Testis (tissue), 3 donors: ENCODE results near the gene SNX32. TPM values are rescaled to one million over a fixed set of nuclear protein-coding genes. Genes with fewer than 3 reads are reported as not detected.

ENCODE experiments used
- DNase-seq: peaks from one replicate; pipeline ENCODE4 v3.0.0-alpha.2; 2019
- H3K27ac ChIP-seq, 2 donors: fragments of 200-600 bp; sonication (generic); one replicate each; pipeline ENCODE4 v1.5.1; 2019
- H3K27me3 ChIP-seq: fragments of 200-600 bp; sonication (generic); one replicate; pipeline ENCODE4 v1.5.1; 2019
- H3K36me3 ChIP-seq: fragments of 200-600 bp; sonication (generic); one replicate; pipeline ENCODE4 v1.5.1; 2017; ENCODE audit warnings: low read depth; ENCODE audit errors: missing control alignments
- H3K4me1 ChIP-seq: fragments of 200-600 bp; sonication (generic); one replicate; pipeline ENCODE4 v1.5.1; 2019
- H3K4me3 ChIP-seq, 2 donors: fragments of 200-600 bp; sonication (generic); one replicate each; pipeline ENCODE4 v1.5.1; 2017 to 2019
- H3K9me3 ChIP-seq: fragments of 200-600 bp; sonication (generic); one replicate; pipeline ENCODE4 v1.5.1; 2017
- CTCF ChIP-seq, 3 experiments: fragments of 450-650 bp in 2 of 3; fragments of 200-600 bp in 1 of 3; sonication (generic) in 1 of 3; IDR thresholded peaks; one replicate each; pipeline ENCODE4 v1.5.1; 2016 to 2019; ENCODE audit warnings: antibody characterized with exemption in 3 of 3, mild to moderate bottlenecking in 2 of 3, moderate library complexity in 1 of 3
- POLR2A ChIP-seq: fragments of 450-650 bp; IDR thresholded peaks from one replicate; pipeline ENCODE4 v1.6.1; 2017; ENCODE audit warnings: antibody characterized with exemption, mild to moderate bottlenecking, moderate library complexity
- WGBS, 2 donors: methylation state at CpG; one replicate each; pipeline ENCODE4 v1.1.5; 2018; 5-methylcytosine and 5-hydroxymethylcytosine counted together
- intact Hi-C: fragments of 100-400 bp; cut with DNase I; formaldehyde crosslinking; loops from one replicate; pipeline ENCODE4 v1.15.1; 2023; ENCODE audit warnings: low total_unique reads
- polyA plus RNA-seq: library from polyadenylated mRNA; stranded (reverse); fragments of 350-450 nt; fragmentation: Illumina TruSeq; extraction: RNeasy Lipid Tissue Mini Kit (QIAGEN cat#74804); gene quantifications from one replicate; pipeline ENCODE4 v1.2.3, GENCODE V29; 2014; ENCODE audit warnings: low read depth, low replicate concordance; ENCODE audit not compliant: insufficient read depth
- total RNA-seq, 2 donors: library from RNA; depleted of rRNA; stranded (reverse); fragments of >200 nt; gene quantifications; one replicate each; pipeline ENCODE4 v1.2.3, GENCODE V29; 2016

SNX32 gene
- total and polyA plus RNA-seq, 3 donors from 2014 or later: 3.2 to 4.9 (median 4.0) TPM

GRCh38 chr11:65849771-65850216 is 16.0 kb downstream of the SNX32 start:
- DNase-seq: no peak
- intact Hi-C loops: no loop called here
- TF ChIP-seq POLR2A (no peak), CTCF (IDR thresholded peaks at IDR 0.05) (no peak)
- WGBS, 2 donors: 54 to 55% methylated on average over 7 to 16 of the region's 16 CpGs
- Histone ChIP-seq H3K27ac (no peak overlapping the region), H3K4me3 (no peak overlapping the region), H3K4me1 (no peaks in the 10 kb centered on the region), H3K36me3 (no peaks in the 10 kb centered on the region), H3K9me3 (no peaks in the 10 kb centered on the region), H3K27me3 (no peaks in the 10 kb centered on the region)

GRCh38 chr11:65850217-65851082 is 16.7 kb downstream of the SNX32 start:
- no peaks in the 10 kb centered on the region for H3K4me1 ChIP-seq
- no peak overlapping the region for H3K4me3 ChIP-seq
- intact Hi-C loops: no loop called here
- no peaks in the 10 kb centered on the region for H3K9me3 ChIP-seq
- H3K36me3 ChIP-seq: no peaks in the 10 kb centered on the region
- no peaks in the 10 kb centered on the region for H3K27me3 ChIP-seq
- TF ChIP-seq CTCF (IDR thresholded peaks at IDR 0.05) (no peak), POLR2A (no peak)
- DNase-seq: no peak
- 63 to 70% methylated on average over 10 to 20 of the region's 20 CpGs for WGBS, 2 donors
- H3K27ac ChIP-seq: no peak overlapping the region

GRCh38 chr11:65851083-65851579 is 17.4 kb downstream of the SNX32 start:
- TF ChIP-seq POLR2A (no peak), CTCF (IDR thresholded peaks at IDR 0.05) (no peak)
- peaks cover 2% of the 10 kb centered on the region for H3K4me1 ChIP-seq
- H3K36me3 ChIP-seq: no peaks in the 10 kb centered on the region
- H3K27ac ChIP-seq: no peak overlapping the region
- H3K4me3 ChIP-seq: no peak overlapping the region
- intact Hi-C loops: no loop called here
- no peak for DNase-seq
- no peaks in the 10 kb centered on the region for H3K27me3 ChIP-seq
- 70 to 95% methylated on average over 3 to 14 of the region's 14 CpGs for WGBS, 2 donors
- H3K9me3 ChIP-seq: no peaks in the 10 kb centered on the region

GRCh38 chr11:65851811-65852507 is 18.2 kb downstream of the SNX32 start:
- 93% methylated on average over 9 to 10 of the region's 10 CpGs for WGBS, 2 donors
- Histone ChIP-seq H3K4me3 (no peak overlapping the region), H3K4me1 (peaks cover 6% of the 10 kb centered on the region), H3K9me3 (no peaks in the 10 kb centered on the region), H3K27me3 (no peaks in the 10 kb centered on the region), H3K27ac (no peak overlapping the region), H3K36me3 (no peaks in the 10 kb centered on the region)
- TF ChIP-seq POLR2A: no peak
- no peak for TF ChIP-seq CTCF (IDR thresholded peaks at IDR 0.05)
- intact Hi-C loops: no loop called here
- DNase-seq: no peak
